Inferior parietal cortex (tissue), 1 donor: ENCODE data around the gene NKAP.
"Not testable (repeated sequence)": the region's sequence is repeated elsewhere in the genome, so short reads cannot be mapped to it uniquely, and the experiment has no call there.

Experiments
- DNase-seq: peaks from one replicate; pipeline ENCODE4 v3.0.0-alpha.2; 2016; ENCODE audit errors: extremely low spot score

NKAP gene

DNA sequence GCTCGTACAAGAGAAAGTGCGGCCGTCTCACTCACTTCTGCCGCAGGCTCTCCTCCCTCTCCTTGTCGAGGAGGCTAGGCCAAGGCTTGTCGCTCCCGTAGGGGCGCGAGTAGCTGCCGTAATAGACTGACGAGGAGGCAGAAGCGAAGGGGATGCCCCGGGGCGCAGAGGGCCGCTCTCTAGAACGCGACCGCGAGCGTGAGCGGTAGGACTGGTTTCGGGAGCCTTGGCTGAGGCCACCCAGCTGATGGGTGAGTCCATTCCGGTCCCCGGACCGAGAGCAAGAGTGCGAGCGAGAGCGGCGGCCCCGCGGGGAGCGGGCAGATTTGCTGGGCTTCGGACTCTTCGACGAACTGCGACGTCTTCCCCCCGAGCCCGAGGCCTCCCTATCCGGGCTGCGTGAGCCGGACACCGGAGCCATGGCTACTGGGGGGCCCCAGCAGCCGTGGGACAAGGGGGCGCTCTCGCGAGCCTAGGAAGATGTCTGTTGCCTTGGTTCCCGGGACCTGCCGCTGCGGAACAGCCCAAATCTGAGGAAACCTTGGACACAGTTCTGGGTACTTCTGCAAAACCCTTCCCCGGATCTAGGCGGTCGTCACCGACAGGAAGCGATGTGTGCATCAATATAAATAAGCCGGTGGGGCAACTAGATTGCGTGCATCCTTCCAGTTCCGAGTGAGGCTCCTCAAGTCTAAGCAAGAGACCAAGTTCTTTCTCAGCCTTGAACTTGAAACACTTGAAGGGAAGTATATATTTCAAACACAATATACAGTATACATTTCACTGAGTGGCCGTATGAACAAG, at the start of gene NKAP:
Gene NKAP (minus strand): TSS at position 567 of the 804 bp plus-strand sequence. CDS start 146 bp downstream, at position 421.
- peak; percentile 93 for DNase-seq

DNA sequence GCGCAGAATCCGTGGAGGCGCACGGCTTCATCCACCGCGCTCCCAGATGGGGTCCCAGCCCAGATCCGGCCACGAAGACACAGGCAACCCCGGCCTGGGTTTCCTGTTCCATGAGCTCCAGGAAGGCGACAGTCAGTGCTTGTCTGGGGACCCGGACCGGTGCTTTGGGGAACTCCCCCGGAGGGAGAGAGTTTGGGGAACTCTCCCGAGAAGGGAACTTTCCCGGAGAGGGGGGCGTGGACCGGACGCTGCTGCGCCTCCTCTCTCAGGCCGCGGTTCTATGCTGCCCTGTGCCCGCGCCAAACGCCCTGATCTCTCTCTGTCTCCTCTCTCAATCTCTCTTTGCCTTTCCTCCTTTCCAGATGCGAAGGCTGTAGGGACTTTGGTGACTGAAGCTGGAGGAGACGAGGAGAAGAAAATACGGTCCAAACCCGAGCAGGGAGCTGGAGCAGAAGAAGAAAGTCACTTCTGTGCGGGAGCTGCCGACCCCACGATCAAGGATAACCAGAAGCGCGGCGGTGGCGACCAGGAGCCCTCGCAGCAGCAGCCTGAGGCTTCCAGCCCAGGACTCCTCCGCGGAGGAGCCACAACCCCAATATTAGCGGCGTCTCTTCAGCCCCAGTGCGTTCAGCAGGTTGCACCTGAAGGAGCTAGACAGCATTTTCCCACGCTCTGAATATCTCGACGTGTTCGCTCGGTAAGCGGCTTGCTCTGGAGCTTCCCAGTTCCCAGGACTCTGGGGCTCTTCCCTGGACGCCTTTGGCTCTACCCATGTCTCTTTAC, 47.6 kb upstream of the NKAP start:
- DNase-seq: no peak

DNA sequence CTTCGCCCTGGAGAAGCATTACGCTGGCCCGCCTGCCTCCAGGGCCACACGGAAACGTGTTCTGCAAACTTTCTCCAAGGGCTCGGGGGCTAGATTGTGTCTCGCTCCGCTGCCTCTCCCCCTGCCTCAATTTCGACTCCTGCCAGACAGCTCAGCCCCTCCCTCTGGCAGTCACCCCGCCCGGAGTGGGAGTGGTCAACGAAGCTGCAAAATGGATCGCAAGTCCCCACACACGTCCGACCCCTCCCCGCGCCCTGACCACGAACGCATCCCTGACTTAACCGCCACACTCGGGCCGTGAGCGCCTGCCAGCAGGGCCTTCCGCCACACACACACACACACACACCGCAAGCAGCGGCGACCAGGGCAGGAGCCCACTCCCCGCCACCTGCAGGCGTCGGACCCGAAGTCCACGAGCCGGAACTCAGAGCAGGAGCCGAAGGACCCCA, 47.0 kb upstream of the NKAP start:
- no peak for DNase-seq

DNA sequence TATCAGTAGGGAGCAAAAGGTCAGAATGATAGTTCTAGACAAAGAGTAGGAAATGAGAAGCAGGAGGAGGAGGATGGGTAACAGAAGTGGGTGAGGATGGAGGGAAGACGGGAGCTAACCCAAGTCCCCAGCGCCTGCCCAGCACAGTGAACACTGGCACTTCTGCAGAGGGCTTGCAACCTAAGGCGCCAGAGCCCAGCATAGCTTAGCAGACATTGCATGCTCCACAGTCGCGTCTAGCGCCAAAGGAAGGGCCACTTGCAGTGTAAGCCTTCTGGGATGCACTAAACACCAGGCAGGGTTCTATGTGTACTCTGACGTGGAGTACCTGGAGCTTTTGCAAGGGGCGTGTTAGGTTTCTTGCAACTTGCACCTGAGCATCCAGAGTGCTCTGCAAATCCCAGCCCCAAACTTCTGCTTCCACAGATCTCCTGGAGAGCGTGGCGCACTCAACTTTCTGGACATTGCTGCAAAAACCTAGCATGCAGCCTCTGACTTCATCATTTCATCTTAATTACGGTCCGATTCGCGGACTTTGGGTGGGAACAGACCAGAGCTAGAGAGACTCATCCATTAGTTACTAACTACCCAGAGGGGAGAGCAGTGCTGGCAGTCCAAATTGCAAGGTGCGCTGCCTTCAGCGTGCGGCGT, 46.5 kb upstream of the NKAP start:
- DNase-seq: no peak

DNA sequence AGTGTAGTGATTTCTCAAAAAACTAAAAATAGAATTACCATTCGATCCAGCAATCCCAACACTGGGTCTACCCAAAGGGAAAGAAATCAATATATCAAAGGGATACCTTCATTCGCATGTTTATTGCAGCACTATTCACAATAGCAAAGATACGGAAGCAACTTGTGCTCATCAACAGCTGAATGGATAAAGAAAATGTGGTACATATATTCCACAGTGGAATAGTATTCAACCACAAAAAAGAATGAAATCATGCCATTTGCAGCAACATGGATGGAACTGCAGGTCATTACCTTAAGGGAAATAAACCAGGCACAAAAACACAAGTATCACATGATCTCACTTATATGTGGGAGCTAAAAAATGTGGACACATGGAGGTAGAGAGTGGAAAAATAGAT, 42.7 kb upstream of the NKAP start:
- no peak for DNase-seq

DNA sequence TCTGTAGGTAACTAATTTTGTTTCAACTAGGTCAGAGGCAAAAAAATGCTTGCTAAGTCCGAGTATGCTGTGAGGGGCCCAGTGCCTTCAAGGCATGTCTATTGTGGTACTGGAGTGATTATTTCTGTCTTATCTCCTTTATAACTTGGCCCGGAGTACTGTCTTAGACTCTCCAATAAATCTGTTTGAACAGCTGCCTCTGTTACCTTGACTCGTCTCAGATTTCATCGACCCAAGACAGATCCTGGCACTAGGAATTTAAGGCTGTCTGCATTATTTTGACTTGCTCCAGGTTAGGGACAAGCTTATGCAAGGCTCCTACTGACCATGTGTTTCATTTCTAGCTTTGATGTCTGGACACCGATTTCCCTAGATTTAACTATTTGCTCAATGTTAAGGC, 41.1 kb upstream of the NKAP start:
- no peak for DNase-seq

DNA sequence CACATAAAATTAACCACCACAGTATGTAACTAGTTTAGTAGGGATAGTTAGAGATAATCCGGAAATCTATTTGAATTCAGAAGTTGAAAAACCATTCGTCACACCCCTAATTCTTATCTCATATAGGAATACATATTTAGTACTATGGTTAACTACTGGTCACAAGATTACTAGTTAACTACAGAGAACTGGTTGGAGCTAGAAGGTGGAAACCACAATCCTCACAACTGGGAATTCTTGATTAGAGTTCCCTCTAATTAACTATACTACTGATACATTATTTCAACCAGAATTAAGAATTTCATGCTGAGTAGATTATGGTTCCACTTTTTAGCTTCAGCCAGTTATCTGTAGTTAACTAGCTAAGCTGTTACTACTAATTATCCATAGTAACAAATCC, 39.9 kb upstream of the NKAP start:
- DNase-seq: no peak

DNA sequence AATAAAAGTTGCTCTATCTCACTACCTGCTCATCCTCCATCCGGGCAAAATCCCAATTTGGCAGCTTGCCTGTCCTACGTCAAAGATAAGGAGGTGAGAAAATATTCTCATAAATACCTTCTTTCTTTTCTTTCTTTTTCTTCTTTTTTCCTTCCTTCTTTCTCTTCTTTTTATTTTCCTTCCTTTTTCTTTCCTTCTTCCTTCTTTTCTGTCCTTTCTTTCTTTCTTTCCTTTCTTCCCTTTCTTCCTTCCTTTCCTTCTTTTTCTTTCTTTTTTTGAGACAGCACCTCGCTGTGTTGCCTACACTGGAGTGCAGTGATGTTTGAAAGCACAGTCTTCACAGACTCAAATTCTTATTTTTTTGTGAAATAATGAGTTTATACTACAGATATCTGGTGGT, 38.6 kb upstream of the NKAP start:
- DNase-seq: no peak

DNA sequence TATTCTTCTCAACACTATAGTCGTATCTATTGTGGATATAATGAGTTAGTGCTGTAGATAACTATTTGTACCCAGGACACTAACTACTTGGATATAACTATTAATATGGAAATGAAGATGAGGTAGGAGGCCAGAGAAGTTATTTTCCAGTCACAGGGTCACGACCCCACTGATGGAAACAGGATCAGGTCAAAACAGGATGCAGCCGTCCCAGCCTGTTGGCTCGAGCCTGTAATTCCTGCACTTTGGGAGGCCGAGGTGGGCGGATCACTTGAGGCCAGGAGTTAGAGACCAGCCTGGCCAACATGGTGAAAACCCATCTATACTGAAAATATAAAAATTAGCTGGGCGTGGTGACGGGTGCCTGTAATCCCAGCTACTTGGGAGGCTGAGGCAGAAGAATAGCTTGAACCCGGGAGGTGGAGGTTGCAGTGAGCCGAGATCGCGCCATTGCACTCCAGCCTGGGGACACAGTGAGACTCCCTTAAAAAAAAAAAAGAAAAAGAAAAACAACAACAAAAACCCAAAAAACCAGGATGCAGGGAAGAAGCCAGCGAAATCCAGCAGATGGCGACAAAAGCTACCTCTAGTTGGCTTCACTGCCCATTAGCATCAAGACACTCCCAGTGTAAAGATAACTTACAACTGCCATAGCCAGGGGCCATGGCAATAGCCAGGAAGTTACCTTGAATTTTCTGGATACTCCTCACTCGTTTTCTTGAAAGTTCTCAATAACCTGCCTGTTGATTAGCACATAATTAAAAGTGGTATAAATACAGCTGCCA, 37.9 kb upstream of the NKAP start:
- DNase-seq: no peak

DNA sequence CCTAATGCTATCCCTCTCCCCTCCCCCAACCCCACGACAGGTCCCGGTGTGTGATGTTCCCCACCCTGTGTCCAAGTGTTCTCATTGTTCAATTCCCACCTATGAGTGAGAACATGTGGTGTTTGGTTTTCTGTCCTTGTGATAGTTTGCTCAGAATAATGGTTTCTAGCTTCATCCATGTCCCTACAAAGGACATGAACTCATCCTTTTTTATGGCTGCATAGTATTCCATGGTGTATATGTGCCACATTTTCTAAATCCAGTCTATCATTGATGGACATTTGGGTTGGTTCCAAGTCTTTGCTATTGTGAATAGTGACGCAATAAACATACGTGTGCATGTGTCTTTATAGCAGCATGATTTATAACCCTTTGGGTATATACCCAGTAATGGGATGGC, 33.6 kb upstream of the NKAP start:
- not testable (repeated sequence) for DNase-seq

DNA sequence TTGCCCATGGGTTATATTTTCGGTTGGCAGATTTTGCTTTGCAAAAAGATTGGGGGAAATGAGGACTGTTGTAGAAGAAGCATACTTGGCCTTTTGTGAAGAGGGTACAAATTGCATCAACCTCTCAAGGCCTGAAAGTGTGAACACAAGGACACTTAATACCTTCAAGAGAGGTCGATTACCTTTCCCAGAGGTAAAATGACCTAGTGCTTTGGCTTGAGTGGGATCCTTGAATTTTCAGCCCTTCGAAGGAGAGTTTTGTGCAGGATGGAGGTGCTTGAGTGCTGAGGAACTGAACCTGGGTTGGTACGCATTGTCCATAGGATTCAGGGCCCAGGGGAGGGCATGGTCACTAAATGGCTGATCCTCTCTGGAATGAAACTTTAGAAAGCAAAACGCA, 27.6 kb upstream of the NKAP start:
- no peak for DNase-seq

DNA sequence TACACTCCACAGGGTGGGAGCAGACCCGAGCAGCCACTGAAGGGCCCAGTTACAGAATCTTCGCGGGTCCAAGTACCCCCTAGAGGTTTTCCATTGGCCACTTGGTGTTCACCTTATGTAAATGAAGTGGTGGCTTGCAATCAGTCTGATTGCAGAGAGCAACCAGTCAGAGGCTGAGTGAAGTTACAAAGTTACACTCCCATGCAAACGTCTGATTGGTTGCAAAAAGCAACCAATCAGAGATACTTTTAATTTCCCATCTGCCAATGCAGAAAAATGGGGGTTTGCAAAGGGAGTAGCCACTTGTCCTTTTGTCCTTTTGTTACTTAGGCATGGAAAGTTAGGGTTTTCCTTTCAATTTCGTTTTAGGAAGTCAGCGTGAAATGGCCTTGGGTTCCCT, 27.0 kb upstream of the NKAP start:
- DNase-seq: no peak

DNA sequence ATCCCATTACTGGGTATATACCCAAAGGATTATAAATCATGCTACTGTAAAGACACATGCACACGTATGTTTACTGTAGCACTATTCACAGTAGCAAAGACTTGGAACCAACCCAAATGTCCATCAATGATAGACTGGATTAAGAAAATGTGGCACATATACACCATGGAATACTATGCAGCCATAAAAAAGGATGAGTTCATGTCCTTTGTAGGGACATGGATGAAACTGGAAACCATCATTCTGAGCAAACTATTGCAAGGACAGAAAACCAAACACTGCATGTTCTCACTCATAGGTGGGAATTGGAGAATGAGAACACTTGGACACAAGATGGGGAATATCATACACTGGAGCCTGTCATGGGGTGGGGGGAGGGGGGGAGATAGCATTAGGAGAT, 23.3 kb upstream of the NKAP start:
- not testable (repeated sequence) for DNase-seq

DNA sequence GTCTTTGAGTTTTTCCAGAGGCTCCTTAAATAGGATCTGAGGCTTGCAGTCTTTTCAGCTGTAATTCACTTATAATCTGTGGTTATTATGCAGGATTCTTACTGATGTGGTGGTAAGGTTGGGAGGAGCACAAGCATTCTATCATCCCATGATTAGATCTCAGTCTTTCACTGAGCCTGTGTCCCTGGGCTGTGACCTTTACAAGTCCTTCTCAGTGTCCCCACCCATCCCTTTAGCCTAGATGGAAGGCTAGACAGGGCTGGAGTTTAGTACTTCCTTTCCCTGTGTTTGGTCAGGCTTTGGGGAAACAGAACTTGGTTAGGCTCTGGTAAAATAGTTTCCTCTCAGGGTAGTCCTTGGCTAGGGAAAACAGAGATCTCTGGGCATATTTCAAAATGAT, 17.1 kb upstream of the NKAP start:
- no peak for DNase-seq

DNA sequence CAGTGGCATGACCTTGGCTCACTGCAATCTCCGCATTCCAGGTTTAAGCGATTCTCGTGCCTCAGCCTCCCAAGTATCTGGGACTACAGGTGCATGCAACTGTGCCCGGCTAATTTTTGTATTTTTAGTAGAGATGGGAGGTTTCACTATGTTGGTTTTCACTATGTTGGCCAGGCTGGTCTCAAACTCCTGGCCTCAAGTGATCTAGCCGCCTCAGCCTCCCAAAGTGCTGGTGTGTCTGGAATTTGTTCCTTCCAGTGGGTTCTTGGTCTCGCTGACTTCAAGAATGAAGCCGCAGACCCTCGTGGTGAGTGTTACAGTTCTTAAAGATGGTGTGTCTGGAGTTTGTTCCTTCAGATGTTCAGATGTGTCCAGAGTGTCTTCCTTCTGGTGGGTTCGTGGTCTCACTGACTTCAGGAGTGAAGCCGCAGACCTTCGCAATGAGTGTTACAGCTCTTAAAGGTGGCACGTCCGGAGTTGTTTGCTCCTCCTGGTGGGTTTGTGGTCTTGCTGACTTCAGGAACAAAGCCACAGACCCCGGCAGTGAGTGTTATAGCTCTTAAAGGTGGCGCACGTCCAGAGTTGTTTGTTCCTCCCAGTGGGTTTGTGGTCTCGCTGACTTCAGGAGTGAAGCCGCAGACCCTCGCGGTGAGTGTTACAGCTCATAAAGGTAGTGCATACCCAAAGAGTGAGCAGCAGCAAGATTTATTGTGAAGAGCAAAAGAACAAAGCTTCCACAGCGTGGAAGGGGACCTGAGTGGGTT, 12.4 kb upstream of the NKAP start:
- DNase-seq: not testable (repeated sequence)

DNA sequence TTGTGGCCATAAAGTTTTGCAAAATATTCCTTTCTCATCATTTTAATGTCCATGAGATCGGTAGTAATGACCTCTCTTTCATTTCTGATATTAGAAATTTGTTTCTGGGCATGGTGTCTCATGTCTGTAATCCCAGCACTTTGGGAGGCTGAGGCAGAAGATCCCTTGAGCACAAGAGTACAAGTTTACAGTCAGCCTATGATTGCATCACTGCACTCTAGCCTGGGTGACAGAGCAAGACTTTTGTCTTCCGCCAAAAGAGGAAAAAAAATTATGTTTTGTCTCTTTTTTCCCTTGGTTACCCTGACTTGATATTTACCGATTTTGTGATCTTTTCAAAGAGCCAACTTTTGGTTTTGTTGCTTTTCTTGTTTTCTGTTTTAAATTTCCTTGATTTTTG, 10.8 kb upstream of the NKAP start:
- DNase-seq: no peak

DNA sequence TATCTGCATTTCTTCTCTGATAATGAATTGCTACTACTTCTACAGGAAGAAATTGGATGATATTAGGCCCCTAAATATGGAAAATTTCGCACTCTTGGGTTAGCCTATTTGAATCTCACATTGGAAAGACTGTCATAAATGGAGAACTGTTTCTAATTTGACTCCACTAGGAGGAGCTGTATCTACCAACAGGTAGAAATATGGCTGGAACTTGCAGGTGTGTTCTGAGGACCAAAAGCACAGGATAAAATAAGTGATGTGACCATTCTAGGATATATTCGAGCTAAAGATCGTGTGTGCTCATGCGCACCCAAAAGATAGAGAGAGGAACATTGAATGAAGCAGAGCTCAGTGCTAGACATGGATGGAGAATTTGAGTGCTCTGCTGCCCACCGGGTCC, 4.8 kb upstream of the NKAP start:
- DNase-seq: no peak

DNA sequence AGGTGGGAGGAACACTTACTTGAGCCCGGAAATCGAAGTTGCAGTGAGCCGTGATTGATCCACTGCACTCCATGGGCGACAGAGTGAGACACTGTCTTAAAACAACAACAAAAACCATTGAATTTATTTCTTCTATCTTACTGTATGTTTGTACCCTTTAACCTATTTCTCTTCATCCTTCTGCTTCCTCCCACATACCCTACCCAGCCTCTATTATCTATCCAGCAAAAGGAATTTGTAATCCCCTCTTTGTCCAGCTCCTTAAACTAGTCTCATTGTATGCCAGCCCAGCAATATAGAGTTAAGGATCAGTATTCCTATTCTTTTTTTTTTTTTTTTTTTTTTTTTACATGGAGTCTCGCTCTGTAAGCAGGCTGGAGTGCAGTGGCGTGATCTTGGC, 1.9 kb upstream of the NKAP start:
- DNase-seq: no peak

DNA sequence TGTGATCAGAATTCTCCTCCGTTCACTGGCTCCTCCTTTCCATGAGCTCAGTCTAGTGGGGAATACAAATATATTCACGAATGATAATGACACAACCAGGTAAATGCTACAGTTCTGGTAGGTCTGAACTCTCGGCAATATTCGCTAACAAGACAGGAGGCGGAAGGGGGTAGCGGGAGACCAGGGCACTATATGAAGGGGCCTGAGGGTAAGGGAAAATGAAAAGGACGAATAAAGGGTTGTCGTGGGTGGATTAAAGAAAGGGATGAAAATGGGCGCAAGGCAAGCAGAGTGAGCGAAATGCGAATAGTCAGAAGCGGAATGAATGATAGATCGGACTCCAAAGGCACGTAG, 743 bp downstream of the NKAP start:
- peak; percentile 1 for DNase-seq

DNA sequence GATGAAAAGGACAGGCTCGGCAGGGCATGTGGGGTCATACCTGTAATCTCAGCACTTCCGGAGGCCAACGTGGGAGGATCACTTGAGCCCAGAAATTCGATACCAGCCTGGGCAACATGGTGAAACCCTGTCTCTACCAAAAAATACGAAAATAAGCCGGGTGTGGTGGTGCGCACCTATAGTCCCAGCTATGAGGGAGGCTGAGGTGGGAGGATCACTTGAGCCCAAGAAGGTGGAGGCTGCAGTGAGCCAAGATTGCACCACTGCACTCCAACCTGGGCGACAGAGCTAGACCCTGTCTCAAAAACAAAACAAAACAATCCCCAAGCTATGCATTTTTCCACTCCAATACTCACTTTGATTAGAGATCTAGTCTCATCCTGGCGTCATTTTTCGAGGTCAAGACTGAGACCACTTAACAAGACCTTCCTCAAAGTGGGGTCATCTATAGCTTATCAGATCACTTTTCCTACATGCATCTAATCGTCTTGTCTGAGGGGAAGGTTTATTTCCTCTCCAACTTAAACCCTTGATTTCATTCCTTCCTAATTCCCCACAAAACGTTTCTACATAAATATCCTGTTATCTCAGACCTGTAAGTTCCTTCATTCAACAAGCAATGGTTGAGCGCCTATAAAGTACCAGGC, 1.3 kb downstream of the NKAP start:
- DNase-seq: no peak

DNA sequence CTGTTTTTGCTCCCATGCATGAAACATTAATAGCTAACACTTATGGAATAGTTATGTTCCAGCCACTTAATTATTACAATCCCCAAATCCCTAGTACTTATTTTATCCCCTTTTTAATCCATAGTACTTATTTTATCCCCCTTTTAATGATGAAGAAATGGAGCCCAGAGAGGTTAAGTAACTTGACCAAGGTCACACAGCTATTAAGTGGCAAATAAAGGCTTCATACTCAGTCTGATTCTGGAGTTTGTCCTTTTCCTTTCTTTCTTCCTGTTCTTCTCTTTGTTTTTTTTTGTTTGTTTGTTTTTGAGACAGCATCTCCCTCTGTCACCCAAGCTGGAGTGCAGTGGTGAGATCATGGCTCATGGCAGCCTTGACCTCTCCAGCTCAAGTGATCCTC, 2.2 kb downstream of the NKAP start:
- no peak for DNase-seq
